DOHH2 (cell line): ENCODE results near the gene TMUB2.

ENCODE experiments used
- CTCF ChIP-seq: fragments of 200-600 bp; sonication (generic); IDR thresholded peaks from one replicate; pipeline ENCODE4 v1.5.1; 2014; ENCODE audit warnings: antibody characterized with exemption, mild to moderate bottlenecking, low read depth, low read length; ENCODE audit not compliant: poor library complexity, severe bottlenecking
- EZH2phosphoT487 ChIP-seq: fragments of 200-600 bp; sonication (generic); IDR thresholded peaks from 2 replicates; pipeline ENCODE4 v1.6.1; 2017; ENCODE audit warnings: borderline replicate concordance, mild to moderate bottlenecking, antibody characterized with exemption, low read length, moderate library complexity, mixed read lengths

GRCh38 chr17:44214230-44214494, 27.4 kb downstream of the TMUB2 start:
- no peak for TF ChIP-seq CTCF
- no peak for TF ChIP-seq EZH2phosphoT487
